HL-60 (cell line): ENCODE results near the gene ELOVL6.

Experiments used
- DNase-seq, 2 experiments: peaks; one replicate each; pipeline ENCODE4 v3.0.0-alpha.2; 2010 to 2020; ENCODE audit warnings: low read depth in 1 of 2, low spot score in 1 of 2
- H3K27ac ChIP-seq: fragments of 250-450 bp; sonication (Bioruptor Pico); replicated peaks from 2 replicates; pipeline ENCODE4 v1.5.1; 2020; ENCODE audit warnings: mild to moderate bottlenecking, moderate library complexity
- H3K27me3 ChIP-seq: fragments of 250-450 bp; sonication (Bioruptor Pico); 2 replicates; pipeline ENCODE4 v1.5.1; 2021; ENCODE audit warnings: mild to moderate bottlenecking, moderate library complexity; ENCODE audit not compliant: insufficient read depth, poor library complexity, severe bottlenecking
- H3K4me3 ChIP-seq: replicated peaks from 2 replicates; pipeline ENCODE4 v1.5.1; 2011; ENCODE audit warnings: mild to moderate bottlenecking, control low read depth, low read length; ENCODE audit not compliant: insufficient read depth
- GABPA ChIP-seq: IDR thresholded peaks from 2 replicates; pipeline ENCODE4 v1.6.1; 2012; ENCODE audit warnings: low read depth
- POLR2AphosphoS5 ChIP-seq: IDR thresholded peaks from 2 replicates; pipeline ENCODE4 v1.6.1; 2012; ENCODE audit warnings: low read depth
- SPI1 ChIP-seq: IDR thresholded peaks from 2 replicates; pipeline ENCODE4 v1.6.1; 2012; ENCODE audit warnings: low read depth, mild to moderate bottlenecking, borderline replicate concordance
- TF ChIP-seq, protein P1 (sequence below): IDR thresholded peaks from one replicate; pipeline ENCODE4 v1.5.1; 2011; ENCODE audit warnings: low read length, control low read depth, inconsistent platforms; ENCODE audit not compliant: insufficient read depth
- TF ChIP-seq, protein P2 (sequence below): IDR thresholded peaks from 2 replicates; pipeline ENCODE4 v1.6.1; 2012; ENCODE audit warnings: low read depth; ENCODE audit not compliant: insufficient replicate concordance

The ELOVL6 gene

DNA sequence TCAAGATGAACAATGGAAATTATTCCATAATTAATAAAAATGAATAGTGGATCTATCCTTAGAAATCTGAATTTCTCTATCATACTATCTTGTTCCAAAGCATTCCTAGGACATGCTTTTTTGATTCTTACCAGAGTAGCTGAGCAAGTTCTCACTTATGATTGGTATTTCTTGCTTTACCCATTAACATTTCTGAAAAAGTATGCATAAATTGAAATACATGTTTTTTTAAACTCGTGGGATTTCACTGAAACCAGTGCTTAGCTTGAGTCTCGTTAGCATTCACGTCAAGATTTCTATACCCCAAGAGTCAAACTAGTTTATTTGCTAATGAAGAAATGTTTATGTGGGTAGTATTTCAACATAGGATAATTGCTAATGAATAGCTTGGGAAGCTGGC, 89.0 kb downstream of the ELOVL6 start:
- H3K4me3 ChIP-seq, result no peak overlapping the region
- TF ChIP-seq, protein P1, sequence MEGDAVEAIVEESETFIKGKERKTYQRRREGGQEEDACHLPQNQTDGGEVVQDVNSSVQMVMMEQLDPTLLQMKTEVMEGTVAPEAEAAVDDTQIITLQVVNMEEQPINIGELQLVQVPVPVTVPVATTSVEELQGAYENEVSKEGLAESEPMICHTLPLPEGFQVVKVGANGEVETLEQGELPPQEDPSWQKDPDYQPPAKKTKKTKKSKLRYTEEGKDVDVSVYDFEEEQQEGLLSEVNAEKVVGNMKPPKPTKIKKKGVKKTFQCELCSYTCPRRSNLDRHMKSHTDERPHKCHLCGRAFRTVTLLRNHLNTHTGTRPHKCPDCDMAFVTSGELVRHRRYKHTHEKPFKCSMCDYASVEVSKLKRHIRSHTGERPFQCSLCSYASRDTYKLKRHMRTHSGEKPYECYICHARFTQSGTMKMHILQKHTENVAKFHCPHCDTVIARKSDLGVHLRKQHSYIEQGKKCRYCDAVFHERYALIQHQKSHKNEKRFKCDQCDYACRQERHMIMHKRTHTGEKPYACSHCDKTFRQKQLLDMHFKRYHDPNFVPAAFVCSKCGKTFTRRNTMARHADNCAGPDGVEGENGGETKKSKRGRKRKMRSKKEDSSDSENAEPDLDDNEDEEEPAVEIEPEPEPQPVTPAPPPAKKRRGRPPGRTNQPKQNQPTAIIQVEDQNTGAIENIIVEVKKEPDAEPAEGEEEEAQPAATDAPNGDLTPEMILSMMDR, result no peak
- no peak for TF ChIP-seq POLR2AphosphoS5
- TF ChIP-seq, protein P2, sequence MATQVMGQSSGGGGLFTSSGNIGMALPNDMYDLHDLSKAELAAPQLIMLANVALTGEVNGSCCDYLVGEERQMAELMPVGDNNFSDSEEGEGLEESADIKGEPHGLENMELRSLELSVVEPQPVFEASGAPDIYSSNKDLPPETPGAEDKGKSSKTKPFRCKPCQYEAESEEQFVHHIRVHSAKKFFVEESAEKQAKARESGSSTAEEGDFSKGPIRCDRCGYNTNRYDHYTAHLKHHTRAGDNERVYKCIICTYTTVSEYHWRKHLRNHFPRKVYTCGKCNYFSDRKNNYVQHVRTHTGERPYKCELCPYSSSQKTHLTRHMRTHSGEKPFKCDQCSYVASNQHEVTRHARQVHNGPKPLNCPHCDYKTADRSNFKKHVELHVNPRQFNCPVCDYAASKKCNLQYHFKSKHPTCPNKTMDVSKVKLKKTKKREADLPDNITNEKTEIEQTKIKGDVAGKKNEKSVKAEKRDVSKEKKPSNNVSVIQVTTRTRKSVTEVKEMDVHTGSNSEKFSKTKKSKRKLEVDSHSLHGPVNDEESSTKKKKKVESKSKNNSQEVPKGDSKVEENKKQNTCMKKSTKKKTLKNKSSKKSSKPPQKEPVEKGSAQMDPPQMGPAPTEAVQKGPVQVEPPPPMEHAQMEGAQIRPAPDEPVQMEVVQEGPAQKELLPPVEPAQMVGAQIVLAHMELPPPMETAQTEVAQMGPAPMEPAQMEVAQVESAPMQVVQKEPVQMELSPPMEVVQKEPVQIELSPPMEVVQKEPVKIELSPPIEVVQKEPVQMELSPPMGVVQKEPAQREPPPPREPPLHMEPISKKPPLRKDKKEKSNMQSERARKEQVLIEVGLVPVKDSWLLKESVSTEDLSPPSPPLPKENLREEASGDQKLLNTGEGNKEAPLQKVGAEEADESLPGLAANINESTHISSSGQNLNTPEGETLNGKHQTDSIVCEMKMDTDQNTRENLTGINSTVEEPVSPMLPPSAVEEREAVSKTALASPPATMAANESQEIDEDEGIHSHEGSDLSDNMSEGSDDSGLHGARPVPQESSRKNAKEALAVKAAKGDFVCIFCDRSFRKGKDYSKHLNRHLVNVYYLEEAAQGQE, result no peak
- no peak for TF ChIP-seq GABPA
- DNase-seq, result no peak
- H3K27ac ChIP-seq, result no peak overlapping the region
- H3K27me3 ChIP-seq, result no peaks in the 10 kb centered on the region

DNA sequence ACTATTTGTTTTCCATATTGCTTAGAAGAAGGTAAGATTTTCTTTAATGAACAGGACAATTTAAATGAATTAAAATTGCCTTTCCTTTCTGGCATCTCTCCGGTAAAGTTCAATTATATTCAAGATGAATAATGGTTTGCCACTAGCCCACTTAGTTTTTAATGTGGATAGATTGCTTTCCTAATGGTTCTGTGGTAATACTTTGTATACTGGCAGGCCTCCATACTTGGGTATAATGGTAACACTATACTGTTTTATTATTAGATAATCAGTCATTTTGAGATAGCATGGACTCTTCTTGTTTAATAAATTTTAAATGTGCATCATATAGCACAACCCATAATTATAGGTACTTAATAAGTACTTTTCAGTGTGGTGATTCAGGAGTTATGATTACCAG, 89.5 kb downstream of the ELOVL6 start:
- no peak overlapping the region for H3K4me3 ChIP-seq
- no peaks in the 10 kb centered on the region for H3K27me3 ChIP-seq
- DNase-seq, result no peak
- no peak overlapping the region for H3K27ac ChIP-seq
- TF ChIP-seq SPI1 (no peak), GABPA (no peak), POLR2AphosphoS5 (no peak)
- TF ChIP-seq, protein P1, result no peak
- TF ChIP-seq, protein P2, result no peak

DNA sequence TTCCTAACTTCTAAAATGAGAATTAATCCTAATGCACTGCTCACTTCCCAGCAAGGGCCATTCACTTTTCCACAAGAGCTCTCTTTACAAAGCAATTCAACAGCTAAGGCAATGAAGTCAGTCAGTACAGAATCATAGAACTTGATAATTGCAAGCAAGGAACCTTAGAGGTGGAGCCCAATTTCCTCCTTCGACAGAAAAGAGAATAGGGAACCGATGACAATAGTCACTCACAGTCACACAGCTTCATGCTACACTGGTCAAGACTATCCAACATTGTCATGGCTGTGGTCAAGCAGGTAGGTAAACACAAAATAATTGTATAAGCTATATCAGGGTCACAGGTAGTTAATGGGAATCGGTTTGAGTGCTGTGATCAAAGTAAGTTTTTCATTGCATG, 90.0 kb downstream of the ELOVL6 start:
- TF ChIP-seq, protein P1, result no peak
- TF ChIP-seq POLR2AphosphoS5, result no peak
- TF ChIP-seq SPI1, result no peak
- TF ChIP-seq GABPA, result no peak
- TF ChIP-seq, protein P2, result no peak
- Histone ChIP-seq H3K27ac (no peak overlapping the region), H3K27me3 (no peaks in the 10 kb centered on the region), H3K4me3 (no peak overlapping the region)
- DNase-seq, result no peak
